GM19452 (cell line): ENCODE results near the gene SMYD3.

Source experiments
- ATAC-seq: cut with Tn5 transposase; IDR thresholded peaks from one replicate; pipeline ENCODE4 v1.9.1; 2021; ENCODE audit not compliant: unreplicated experiment

The SMYD3 gene

GRCh38 chr1:246476771-246477170 lies 30.3 kb downstream of the SMYD3 start:
- no peak for ATAC-seq

- no peak for ATAC-seq
Observed at GRCh38 chr1:246471688-246472087, 35.4 kb downstream of the SMYD3 start.

GRCh38 chr1:246470585-246470984 lies 36.5 kb downstream of the SMYD3 start:
- no peak for ATAC-seq

GRCh38 chr1:246462986-246463385 lies 44.1 kb downstream of the SMYD3 start:
- no peak for ATAC-seq

GRCh38 chr1:246460406-246460805 lies 46.7 kb downstream of the SMYD3 start:
- ATAC-seq = no peak

GRCh38 chr1:246459221-246459620 lies 47.9 kb downstream of the SMYD3 start:
- no peak for ATAC-seq

- no peak for ATAC-seq
Observed at GRCh38 chr1:246455476-246455875, 51.6 kb downstream of the SMYD3 start.

- ATAC-seq = no peak
Observed at GRCh38 chr1:246454655-246455054, 52.4 kb downstream of the SMYD3 start.

GRCh38 chr1:246450611-246451251 lies 56.3 kb downstream of the SMYD3 start:
- ATAC-seq = no peak

- ATAC-seq = no peak
Observed at GRCh38 chr1:246448373-246448772, 58.7 kb downstream of the SMYD3 start.

- no peak for ATAC-seq
Observed at GRCh38 chr1:246447501-246447900, 59.6 kb downstream of the SMYD3 start.

GRCh38 chr1:246445503-246445902 lies 61.6 kb downstream of the SMYD3 start:
- ATAC-seq = no peak

- ATAC-seq = no peak
Observed at GRCh38 chr1:246444617-246445016, 62.5 kb downstream of the SMYD3 start.

GRCh38 chr1:246437961-246438360 lies 69.1 kb downstream of the SMYD3 start:
- no peak for ATAC-seq

GRCh38 chr1:246435421-246436041 lies 71.5 kb downstream of the SMYD3 start:
- no peak for ATAC-seq

GRCh38 chr1:246434335-246434734 lies 72.7 kb downstream of the SMYD3 start:
- ATAC-seq = no peak

- no peak for ATAC-seq
Observed at GRCh38 chr1:246428542-246429308, 78.4 kb downstream of the SMYD3 start.

- ATAC-seq = no peak
Observed at GRCh38 chr1:246427611-246428010, 79.5 kb downstream of the SMYD3 start.

GRCh38 chr1:246425895-246426294 lies 81.2 kb downstream of the SMYD3 start:
- ATAC-seq = no peak

GRCh38 chr1:246425139-246425794 lies 81.8 kb downstream of the SMYD3 start:
- no peak for ATAC-seq

- no peak for ATAC-seq
Observed at GRCh38 chr1:246420300-246420699, 86.8 kb downstream of the SMYD3 start.
